K562 (cell line): ENCODE data around the gene LATS2. TPM values are rescaled to one million over a fixed set of nuclear protein-coding genes. Genes with fewer than 3 reads are reported as not detected.

Experiments used
- ATAC-seq: fragments of 200-7000 bp; cut with Tn5 transposase; 3 replicates; pipeline ENCODE4 v1.9.1; 2020; ENCODE audit warnings: moderate library complexity
- BruUV-seq: library from RNA; stranded (reverse); fragments of 400-500 nt; replicated peaks from 2 replicates; lab custom pipeline; 2021; lab: Mats Ljungman, UMichigan
- CTCF ChIA-PET: fragments of 300-600 bp; formaldehyde crosslinking; extraction: SDS; loops from one replicate; lab custom pipeline; 2021; ENCODE audit warnings: low intra/inter-chr PET ratio; lab: Yijun Ruan, JAX
- POLR2A ChIA-PET: fragments of 300-600, 350-650 bp; sonication (Branson Sonifier 250); formaldehyde crosslinking; extraction: SDS; loops from one replicate; lab custom pipeline; 2021; ENCODE audit warnings: antibody characterized with exemption, inconsistent platforms; lab: Yijun Ruan, JAX
- DNase-seq, 4 experiments: peaks; one replicate each; pipeline versions ENCODE4 v3.0.0 to v3.0.0-alpha.2; 2011 to 2018; ENCODE audit warnings: low spot score in 3 of 4, mixed read lengths in 3 of 4; ENCODE audit errors: extremely low read depth in 1 of 4
- FAIRE-seq: peaks from 2 replicates; lab custom pipeline; 2011; peaks lifted over from hg19 to GRCh38; lab: Jason Lieb, UNC
- H2AFZ ChIP-seq: 2 replicates; pipeline ENCODE4 v1.6.0; 2011; ENCODE audit warnings: low read depth, low read length, control low read depth, inconsistent platforms
- H3K27ac ChIP-seq: fragments of 200-600 bp; 3 replicates; pipeline ENCODE4 v1.8.0; 2011; ENCODE audit warnings: low read depth, mild to moderate bottlenecking, control low read depth, inconsistent platforms, low read length, moderate library complexity, mixed read lengths; ENCODE audit errors: extremely low read depth
- H3K27me3 ChIP-seq, 2 experiments: fragments of 300-600 bp in 1 of 2; 2 replicates in 1 of 2; 3 replicates in 1 of 2; pipeline versions ENCODE4 v1.6.0 to v1.8.0; 2011; ENCODE audit warnings: inconsistent platforms in 2 of 2, low read length in 2 of 2, mild to moderate bottlenecking in 1 of 2, mixed read lengths in 1 of 2, moderate library complexity in 1 of 2; ENCODE audit not compliant: control insufficient read depth in 2 of 2, insufficient read depth in 2 of 2
- H3K36me3 ChIP-seq: fragments of 300-600 bp; 3 replicates; pipeline ENCODE4 v1.8.0; 2011; ENCODE audit warnings: mild to moderate bottlenecking, low read length, inconsistent platforms; ENCODE audit not compliant: control insufficient read depth, insufficient read depth
- H3K4me1 ChIP-seq, 2 experiments: fragments of 200-600 bp in 1 of 2; replicated peaks in 1 of 2; 2 replicates in 1 of 2; 3 replicates in 1 of 2; pipeline versions ENCODE4 v1.5.1 to v1.8.0; 2011; ENCODE audit warnings: inconsistent platforms in 2 of 2, low read length in 2 of 2, mild to moderate bottlenecking in 1 of 2, mixed read lengths in 1 of 2, moderate library complexity in 1 of 2; ENCODE audit not compliant: control insufficient read depth in 2 of 2, insufficient read depth in 2 of 2
- H3K4me2 ChIP-seq: 2 replicates; pipeline ENCODE4 v1.6.1; 2011; ENCODE audit warnings: low read length, control low read depth, inconsistent platforms, mixed read lengths; ENCODE audit not compliant: insufficient read depth
- H3K4me3 ChIP-seq: fragments of 200-600 bp; sonication (generic), shearing (Covaris generic); 2 replicates; pipeline ENCODE4 v1.5.1; 2016; ENCODE audit warnings: control low read depth, inconsistent platforms
- H3K79me2 ChIP-seq: fragments of 200-600 bp; 3 replicates; pipeline ENCODE4 v1.8.0; 2011; ENCODE audit warnings: low read length, inconsistent platforms; ENCODE audit not compliant: control insufficient read depth, insufficient read depth
- H3K9ac ChIP-seq, 2 experiments: 2 replicates each; pipeline versions ENCODE4 v1.6.0 to v1.6.1; 2011; ENCODE audit warnings: low read depth in 2 of 2, low read length in 2 of 2, control low read depth in 1 of 2, inconsistent platforms in 1 of 2, mild to moderate bottlenecking in 1 of 2, mixed read lengths in 1 of 2; ENCODE audit not compliant: insufficient read depth in 1 of 2
- H3K9me1 ChIP-seq: one replicate; pipeline ENCODE4 v1.6.0; 2011; ENCODE audit warnings: inconsistent platforms, mild to moderate bottlenecking, low read length, moderate library complexity; ENCODE audit not compliant: control insufficient read depth, insufficient read depth
- H3K9me3 ChIP-seq: replicated peaks from 2 replicates; pipeline ENCODE4 v1.5.1; 2011; ENCODE audit warnings: low read depth, low read length, inconsistent platforms; ENCODE audit not compliant: control insufficient read depth, insufficient read depth
- H4K20me1 ChIP-seq: replicated peaks from 2 replicates; pipeline ENCODE4 v1.6.1; 2011; ENCODE audit warnings: low read length, inconsistent platforms, mixed read lengths; ENCODE audit not compliant: control insufficient read depth, insufficient read depth
- CC2D1A ChIP-seq: fragments of 450-650 bp; IDR thresholded peaks from 2 replicates; pipeline ENCODE4 v1.6.1; 2017; ENCODE audit warnings: mild to moderate bottlenecking
- FIP1L1 ChIP-seq: fragments of 200-400 bp; formaldehyde crosslinking; IDR thresholded peaks from 2 replicates; pipeline ENCODE4 v1.6.1; 2018; ENCODE audit warnings: mild to moderate bottlenecking, low read depth, low read length; ENCODE audit not compliant: poor library complexity, severe bottlenecking
- HDAC2 ChIP-seq: fragments of 450-650 bp; IDR thresholded peaks from 2 replicates; pipeline ENCODE4 v1.6.1; 2016; ENCODE audit warnings: mild to moderate bottlenecking
- MXI1 ChIP-seq: IDR thresholded peaks from 2 replicates; pipeline ENCODE4 v1.6.1; 2011; ENCODE audit warnings: low read depth, mild to moderate bottlenecking, improper control_type of control experiment, low read length
- NFE2 ChIP-seq: IDR thresholded peaks from 2 replicates; pipeline ENCODE4 v1.6.1; 2014; ENCODE audit warnings: antibody characterized with exemption, low read depth
- RBM14 ChIP-seq: fragments of 200-400 bp; formaldehyde crosslinking; IDR thresholded peaks from 2 replicates; pipeline ENCODE4 v1.6.1; 2018; ENCODE audit warnings: low read depth, mild to moderate bottlenecking, low read length, moderate library complexity, borderline replicate concordance; ENCODE audit not compliant: insufficient read depth
- SRSF3 ChIP-seq: fragments of 200-400 bp; formaldehyde crosslinking; IDR thresholded peaks from 2 replicates; pipeline ENCODE4 v1.6.1; 2016; ENCODE audit warnings: mild to moderate bottlenecking, low read length, moderate library complexity; ENCODE audit not compliant: insufficient read depth
- TCF3 ChIP-seq: sonication (generic); formaldehyde crosslinking; IDR thresholded peaks from 2 replicates; pipeline ENCODE4 v1.4.0; 2020; ENCODE audit warnings: mild to moderate bottlenecking, missing genetic modification reagents
- TFAM ChIP-seq: fragments of 250-450 bp; sonication (Bioruptor Pico); conservative IDR thresholded peaks from 2 replicates; pipeline ENCODE4 v1.5.0; 2021; ENCODE audit warnings: mild to moderate bottlenecking, moderate library complexity
- WHSC1 ChIP-seq: IDR thresholded peaks from one replicate; pipeline ENCODE4 v1.6.1; 2012; ENCODE audit warnings: low read length, control low read depth, inconsistent platforms
- WGBS: fragments of 100-300 bp; shearing (Covaris generic); methylation state at CpG from one replicate; pipeline ENCODE4 v1.1.6; 2016; ENCODE audit warnings: low coverage, mixed read lengths; ENCODE audit not compliant: insufficient coverage; ENCODE audit errors: missing lambda C conversion rate; 5-methylcytosine and 5-hydroxymethylcytosine counted together
- in situ Hi-C: fragments of 300-500 bp; cut with MboI; formaldehyde crosslinking; loops from 4 replicates; pipeline ENCODE4 v1.15.0; 2018; ENCODE audit warnings: inconsistent platforms, mixed read lengths
- intact Hi-C: fragments of 100-400 bp; cut with micrococcal nuclease; formaldehyde crosslinking; loops from 2 replicates; pipeline ENCODE4 v1.14.2; 2022
- polyA plus RNA-seq, 8 experiments: library from polyadenylated mRNA; depleted of rRNA in 4 of 8; stranded (reverse) in 5 of 8; unstranded in 3 of 8; fragments of >200 nt; fragmentation: Nextera tagmentation in 2 of 8; fragmentation: Illumina TruSeq in 1 of 8; extraction: Ambion mirVana in 2 of 8; extraction: Trizol in 1 of 8; gene quantifications; 2 replicates each; pipeline versions ENCODE4 v1.2.1 to v1.2.3, GENCODE V29; 2011 to 2014; ENCODE audit warnings: inconsistent platforms in 1 of 8, missing spikeins in 1 of 8
- total RNA-seq, 7 experiments: library from RNA; depleted of rRNA in 6 of 7; stranded (reverse); fragments of >200 nt in 6 of 7; fragmentation: Illumina TruSeq in 2 of 7; extraction: Trizol in 2 of 7; gene quantifications; 2 replicates each; pipeline versions ENCODE4 v1.2.1 to v1.2.3, GENCODE V29; 2011 to 2021; ENCODE audit warnings: low replicate concordance in 1 of 7
- TF ChIP-seq, protein P1 (sequence below): sonication (generic); formaldehyde crosslinking; IDR thresholded peaks from 2 replicates; pipeline ENCODE4 v1.8.0; 2022; ENCODE audit warnings: missing genetic modification reagents, mild to moderate bottlenecking, moderate library complexity, borderline replicate concordance
- TF ChIP-seq, protein P2 (sequence below), 3 experiments: fragments of 200-800 bp in 1 of 3; sonication (Bioruptor generic) in 1 of 3; sonication (generic) in 1 of 3; formaldehyde crosslinking in 1 of 3; IDR thresholded peaks; 2 replicates each; pipeline versions ENCODE4 v1.6.1 to v1.8.0; 2016 to 2022; ENCODE audit warnings: mild to moderate bottlenecking in 2 of 3, missing compliant biosample characterization in 2 of 3, missing genetic modification characterization in 2 of 3, missing genetic modification reagents in 1 of 3
- TF ChIP-seq, protein P3 (sequence below), 2 experiments: fragments of 250-450 bp in 1 of 2; fragments of 450-650 bp in 1 of 2; sonication (Bioruptor Pico) in 1 of 2; IDR thresholded peaks; 2 replicates each; pipeline versions ENCODE4 v1.6.1 to v1.8.0; 2016 to 2021; ENCODE audit warnings: mild to moderate bottlenecking in 2 of 2, moderate library complexity in 2 of 2, missing compliant biosample characterization in 1 of 2, missing genetic modification characterization in 1 of 2
- TF ChIP-seq, protein P4 (sequence below): fragments of 450-650 bp; IDR thresholded peaks from 2 replicates; pipeline ENCODE4 v1.6.1; 2017; ENCODE audit warnings: antibody characterized with exemption, mild to moderate bottlenecking

The LATS2 gene
- total and polyA plus RNA-seq, 9 of the 15 experiments (the other 6 are each of a cell fraction or from before 2014, with no cell fraction given), result 0.18 to 3.7 (median 0.76) TPM

DNA sequence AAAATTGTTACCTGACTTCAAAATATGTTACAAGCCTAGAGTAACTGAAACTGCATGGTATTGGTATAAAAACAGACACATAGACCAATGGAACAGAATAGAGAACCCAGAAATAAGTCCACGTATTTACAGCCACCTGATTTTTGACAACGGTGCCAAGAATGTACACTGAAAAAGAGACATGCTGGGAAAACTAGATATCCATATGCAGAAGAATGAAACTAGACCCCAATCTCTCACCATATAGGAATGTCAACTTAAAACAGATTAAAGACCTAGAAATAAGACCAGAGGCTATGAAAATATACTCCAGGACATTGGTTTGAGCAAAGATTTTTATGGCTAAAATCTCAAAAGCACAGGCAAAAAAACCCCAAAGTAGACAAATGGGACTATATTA is 76.5 kb downstream of the LATS2 start:
- no peaks in the 10 kb centered on the region for H4K20me1 ChIP-seq
- no TSS peak for BruUV-seq
- H3K79me2 ChIP-seq, result no peaks in the 10 kb centered on the region
- no peaks in the 10 kb centered on the region for H3K9me3 ChIP-seq
- intact Hi-C loops (no loop called here), in situ Hi-C loops (no loop called here)
- no peak overlapping the region for H3K9ac ChIP-seq
- H3K27ac ChIP-seq, result no peak overlapping the region
- no peak for DNase-seq
- no peak overlapping the region for H3K4me3 ChIP-seq
- no peak for ATAC-seq
- CTCF ChIA-PET, result no interaction called here
- H3K9me1 ChIP-seq, result no peaks in the 10 kb centered on the region
- TF ChIP-seq WHSC1, result no peak
- TF ChIP-seq, protein P1, sequence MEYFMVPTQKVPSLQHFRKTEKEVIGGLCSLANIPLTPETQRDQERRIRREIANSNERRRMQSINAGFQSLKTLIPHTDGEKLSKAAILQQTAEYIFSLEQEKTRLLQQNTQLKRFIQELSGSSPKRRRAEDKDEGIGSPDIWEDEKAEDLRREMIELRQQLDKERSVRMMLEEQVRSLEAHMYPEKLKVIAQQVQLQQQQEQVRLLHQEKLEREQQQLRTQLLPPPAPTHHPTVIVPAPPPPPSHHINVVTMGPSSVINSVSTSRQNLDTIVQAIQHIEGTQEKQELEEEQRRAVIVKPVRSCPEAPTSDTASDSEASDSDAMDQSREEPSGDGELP (CRISPR knock-in tag), result no peak
- TF ChIP-seq CC2D1A, result no peak
- TF ChIP-seq, protein P2, sequence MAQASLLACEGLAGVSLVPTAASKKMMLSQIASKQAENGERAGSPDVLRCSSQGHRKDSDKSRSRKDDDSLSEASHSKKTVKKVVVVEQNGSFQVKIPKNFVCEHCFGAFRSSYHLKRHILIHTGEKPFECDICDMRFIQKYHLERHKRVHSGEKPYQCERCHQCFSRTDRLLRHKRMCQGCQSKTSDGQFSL (CRISPR knock-in tag; IDR thresholded peaks at IDR 0.05), result no peak
- TF ChIP-seq, protein P2 (tag; IDR thresholded peaks at IDR 0.05), result no peak
- TF ChIP-seq SRSF3, result no peak
- TF ChIP-seq, protein P3, sequence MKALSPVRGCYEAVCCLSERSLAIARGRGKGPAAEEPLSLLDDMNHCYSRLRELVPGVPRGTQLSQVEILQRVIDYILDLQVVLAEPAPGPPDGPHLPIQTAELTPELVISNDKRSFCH (CRISPR knock-in tag; IDR thresholded peaks at IDR 0.05), result no peak
- TF ChIP-seq, protein P3 (tag; IDR thresholded peaks at IDR 0.05), result no peak
- no peak for TF ChIP-seq TCF3 (CRISPR knock-in tag)
- TF ChIP-seq MXI1, result no peak
- TF ChIP-seq FIP1L1, result no peak
- TF ChIP-seq, protein P4, sequence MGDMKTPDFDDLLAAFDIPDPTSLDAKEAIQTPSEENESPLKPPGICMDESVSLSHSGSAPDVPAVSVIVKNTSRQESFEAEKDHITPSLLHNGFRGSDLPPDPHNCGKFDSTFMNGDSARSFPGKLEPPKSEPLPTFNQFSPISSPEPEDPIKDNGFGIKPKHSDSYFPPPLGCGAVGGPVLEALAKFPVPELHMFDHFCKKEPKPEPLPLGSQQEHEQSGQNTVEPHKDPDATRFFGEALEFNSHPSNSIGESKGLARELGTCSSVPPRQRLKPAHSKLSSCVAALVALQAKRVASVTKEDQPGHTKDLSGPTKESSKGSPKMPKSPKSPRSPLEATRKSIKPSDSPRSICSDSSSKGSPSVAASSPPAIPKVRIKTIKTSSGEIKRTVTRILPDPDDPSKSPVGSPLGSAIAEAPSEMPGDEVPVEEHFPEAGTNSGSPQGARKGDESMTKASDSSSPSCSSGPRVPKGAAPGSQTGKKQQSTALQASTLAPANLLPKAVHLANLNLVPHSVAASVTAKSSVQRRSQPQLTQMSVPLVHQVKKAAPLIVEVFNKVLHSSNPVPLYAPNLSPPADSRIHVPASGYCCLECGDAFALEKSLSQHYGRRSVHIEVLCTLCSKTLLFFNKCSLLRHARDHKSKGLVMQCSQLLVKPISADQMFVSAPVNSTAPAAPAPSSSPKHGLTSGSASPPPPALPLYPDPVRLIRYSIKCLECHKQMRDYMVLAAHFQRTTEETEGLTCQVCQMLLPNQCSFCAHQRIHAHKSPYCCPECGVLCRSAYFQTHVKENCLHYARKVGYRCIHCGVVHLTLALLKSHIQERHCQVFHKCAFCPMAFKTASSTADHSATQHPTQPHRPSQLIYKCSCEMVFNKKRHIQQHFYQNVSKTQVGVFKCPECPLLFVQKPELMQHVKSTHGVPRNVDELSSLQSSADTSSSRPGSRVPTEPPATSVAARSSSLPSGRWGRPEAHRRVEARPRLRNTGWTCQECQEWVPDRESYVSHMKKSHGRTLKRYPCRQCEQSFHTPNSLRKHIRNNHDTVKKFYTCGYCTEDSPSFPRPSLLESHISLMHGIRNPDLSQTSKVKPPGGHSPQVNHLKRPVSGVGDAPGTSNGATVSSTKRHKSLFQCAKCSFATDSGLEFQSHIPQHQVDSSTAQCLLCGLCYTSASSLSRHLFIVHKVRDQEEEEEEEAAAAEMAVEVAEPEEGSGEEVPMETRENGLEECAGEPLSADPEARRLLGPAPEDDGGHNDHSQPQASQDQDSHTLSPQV, result no peak
- TF ChIP-seq RBM14, result no peak
- no peak for TF ChIP-seq TFAM
- TF ChIP-seq NFE2, result no peak
- TF ChIP-seq HDAC2, result no peak
- no peak overlapping the region for H3K4me2 ChIP-seq
- FAIRE-seq, result no peak
- no peak overlapping the region for H2AFZ ChIP-seq
- 24% methylated on average over 2 of the region's 2 CpGs for WGBS
- no peaks in the 10 kb centered on the region for H3K36me3 ChIP-seq
- H3K4me1 ChIP-seq, result no peaks in the 10 kb centered on the region
- POLR2A ChIA-PET, result no interaction called here
- H3K27me3 ChIP-seq, result no peaks in the 10 kb centered on the region
